ENCODE measurements around the gene STOM.

Gene STOM

DNA sequence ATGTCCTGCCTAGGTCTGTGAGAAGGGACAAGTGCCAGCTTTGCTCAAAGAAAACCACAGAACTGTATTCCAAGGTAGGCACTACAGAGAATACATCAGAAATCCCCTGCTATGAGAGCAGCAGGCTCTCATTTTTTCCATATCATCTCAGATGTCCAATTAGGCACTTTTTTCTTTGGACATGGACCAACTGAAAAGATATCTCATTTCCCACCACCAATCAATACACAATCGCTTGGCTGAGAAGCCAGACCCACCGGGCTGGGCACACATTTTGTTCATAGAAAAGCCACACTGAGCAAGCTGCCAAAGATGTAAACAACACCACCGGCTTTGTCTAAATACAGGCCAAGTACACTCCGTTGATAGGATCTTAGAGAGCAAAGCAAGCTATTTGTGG lies 25.9 kb downstream of the STOM start:
- no peak for DNase-seq

DNA sequence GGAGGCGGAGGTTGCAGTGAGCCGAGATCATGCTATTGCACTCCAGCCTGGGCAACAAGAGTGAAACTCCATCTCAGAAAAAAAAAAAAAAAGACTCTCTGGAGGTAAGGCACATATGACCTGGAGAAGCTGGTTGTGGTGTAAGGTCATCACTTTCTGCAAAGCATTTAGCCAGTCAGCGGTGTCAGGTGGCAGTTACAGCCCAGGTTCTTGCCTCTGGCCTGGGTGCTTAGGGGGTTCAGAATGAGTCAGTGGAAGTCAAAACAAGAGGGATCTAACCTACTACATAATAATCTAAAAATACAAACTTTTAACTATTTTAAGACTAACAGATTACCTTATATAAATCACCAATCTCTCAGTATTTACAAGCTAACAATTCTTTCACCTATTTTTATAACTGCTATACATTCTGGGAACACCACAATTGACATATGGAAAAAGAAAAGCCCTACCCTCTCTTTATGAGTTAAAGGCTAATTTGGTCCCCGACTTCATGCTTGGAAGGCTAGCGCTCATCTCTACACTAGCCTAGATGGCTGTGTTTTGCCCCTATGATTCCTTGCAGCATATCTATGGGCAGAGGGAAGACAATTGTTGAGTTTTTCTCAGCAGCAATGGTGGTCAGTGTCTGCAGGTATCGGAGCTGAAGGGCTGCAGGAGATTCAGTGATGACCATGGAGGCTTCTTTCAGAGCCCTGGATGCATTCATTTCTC lies 29.2 kb downstream of the STOM start:
- DNase-seq, result no peak

DNA sequence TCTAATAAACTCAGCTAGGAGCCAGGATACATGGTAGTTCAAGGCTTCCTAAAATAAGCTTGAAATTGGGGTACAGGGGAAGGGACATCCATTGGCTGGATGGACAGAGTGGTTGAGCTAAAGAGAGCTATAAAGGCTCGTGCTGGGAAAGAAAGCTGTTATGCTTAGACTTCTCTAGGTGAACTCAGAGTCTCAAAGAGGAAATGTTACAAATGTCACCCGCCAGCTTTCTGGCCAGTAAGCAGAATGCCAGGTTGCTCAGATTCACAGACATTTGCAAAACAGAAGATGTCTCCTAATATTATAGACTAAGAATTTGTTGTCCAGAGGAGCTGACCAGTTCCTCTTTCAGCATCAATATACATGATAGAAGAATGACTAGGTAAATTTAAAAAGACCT lies 30.6 kb downstream of the STOM start:
- DNase-seq, result no peak

DNA sequence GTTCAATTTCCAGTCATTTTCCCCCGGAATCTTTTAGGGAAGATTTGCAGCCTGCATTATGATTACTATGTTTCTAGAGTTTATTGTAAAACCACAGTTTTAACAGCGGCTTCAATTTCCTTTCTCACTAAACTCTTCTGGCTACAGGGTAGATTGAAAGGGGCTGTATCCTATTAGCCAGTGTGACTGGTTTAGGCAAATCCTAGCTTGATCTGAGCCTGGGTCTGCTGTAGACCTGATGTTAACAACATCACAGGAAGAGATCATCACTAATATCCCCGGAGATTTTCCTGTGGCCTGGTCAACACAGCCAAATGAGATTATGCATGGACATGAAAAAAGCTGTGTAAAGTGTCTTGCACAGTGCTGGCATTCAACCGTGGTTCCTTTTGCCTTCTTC lies 33.4 kb downstream of the STOM start:
- DNase-seq, result no peak

DNA sequence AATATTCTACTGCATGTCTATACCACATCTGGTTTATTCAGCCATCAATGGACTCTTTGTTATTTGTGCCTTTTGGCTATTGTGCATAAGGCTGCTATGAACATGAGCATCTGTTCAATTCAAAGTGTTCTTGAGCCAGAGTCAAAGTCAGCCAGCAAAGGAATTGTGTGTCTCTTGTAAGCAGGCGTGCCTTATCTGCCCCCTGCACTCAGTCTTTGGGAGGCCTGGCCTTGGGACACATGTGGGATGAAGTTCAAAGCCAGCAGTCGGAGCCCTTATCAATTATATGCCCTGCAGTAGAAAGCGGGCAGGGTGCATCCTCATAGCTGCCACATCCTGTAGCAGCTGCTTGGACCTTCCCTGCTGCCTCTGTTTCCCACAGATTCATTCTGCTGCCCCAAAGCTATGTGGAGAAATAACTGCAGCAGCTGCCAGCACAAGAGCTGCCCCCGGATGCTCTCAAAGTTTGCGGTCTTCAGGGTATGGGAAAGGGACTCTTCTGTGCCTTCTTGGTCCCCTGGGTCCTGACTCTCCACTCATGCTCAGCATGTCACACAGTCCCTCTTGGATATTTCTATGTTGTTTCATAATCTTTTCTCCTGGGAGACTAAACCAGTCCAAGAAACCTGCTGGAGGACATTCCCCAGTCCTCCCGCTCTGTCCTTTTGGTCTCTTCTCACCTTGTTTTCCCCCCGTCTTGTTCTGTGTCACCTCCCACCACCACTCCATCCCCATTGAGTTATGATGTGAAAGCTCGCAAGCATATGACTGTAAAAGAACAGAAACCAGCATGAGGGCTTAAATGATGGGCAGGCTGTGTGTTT lies 35.9 kb downstream of the STOM start:
- no peak for DNase-seq

DNA sequence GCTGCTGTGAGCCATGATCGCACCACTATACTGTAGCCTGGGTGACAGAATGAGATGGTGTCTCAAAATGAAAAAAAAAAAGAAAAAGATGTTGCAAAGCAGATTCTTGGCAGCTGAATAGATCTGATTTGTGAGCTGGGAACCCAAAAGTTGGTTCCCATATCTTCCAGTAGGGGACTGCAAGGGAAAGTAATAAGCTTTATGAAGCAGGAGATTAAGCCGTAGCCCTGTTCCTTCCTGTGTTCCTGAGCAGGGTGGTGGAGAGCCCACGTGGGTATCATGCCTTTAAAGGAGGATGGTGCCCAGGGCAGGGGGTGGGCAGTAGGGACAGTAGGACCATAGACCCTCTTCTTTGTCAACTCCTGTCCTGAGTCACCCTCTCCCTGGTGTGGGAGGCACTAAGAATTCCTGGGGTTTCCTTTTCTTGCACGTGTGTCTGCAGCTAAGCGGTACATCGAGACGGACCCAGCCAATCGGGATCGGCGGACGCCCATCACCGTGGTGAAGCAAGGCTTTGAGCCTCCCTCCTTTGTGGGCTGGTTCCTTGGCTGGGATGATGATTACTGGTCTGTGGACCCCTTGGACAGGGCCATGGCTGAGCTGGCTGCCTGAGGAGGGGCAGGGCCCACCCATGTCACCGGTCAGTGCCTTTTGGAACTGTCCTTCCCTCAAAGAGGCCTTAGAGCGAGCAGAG lies 37.9 kb downstream of the STOM start:
- DNase-seq, result no peak

DNA sequence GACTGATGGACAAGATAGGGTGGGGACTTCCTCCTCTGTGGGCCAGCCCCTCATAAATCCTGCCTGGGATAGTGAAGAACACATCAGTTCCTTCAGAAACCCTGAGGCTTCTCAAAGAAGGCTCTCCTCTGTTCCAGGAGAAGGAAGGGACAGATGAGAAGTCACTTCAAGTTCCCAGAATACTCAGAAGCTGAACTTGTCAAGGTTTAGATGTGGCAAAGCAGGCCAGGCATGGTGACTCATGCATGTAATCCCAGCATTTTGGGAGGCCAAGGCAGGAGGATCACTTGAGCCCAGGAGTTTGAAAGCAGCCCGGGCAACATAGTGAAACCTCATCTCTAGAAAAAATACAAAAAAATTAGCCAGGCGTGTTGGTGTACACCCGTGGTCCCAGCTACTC lies 38.5 kb downstream of the STOM start:
- no peak for DNase-seq

DNA sequence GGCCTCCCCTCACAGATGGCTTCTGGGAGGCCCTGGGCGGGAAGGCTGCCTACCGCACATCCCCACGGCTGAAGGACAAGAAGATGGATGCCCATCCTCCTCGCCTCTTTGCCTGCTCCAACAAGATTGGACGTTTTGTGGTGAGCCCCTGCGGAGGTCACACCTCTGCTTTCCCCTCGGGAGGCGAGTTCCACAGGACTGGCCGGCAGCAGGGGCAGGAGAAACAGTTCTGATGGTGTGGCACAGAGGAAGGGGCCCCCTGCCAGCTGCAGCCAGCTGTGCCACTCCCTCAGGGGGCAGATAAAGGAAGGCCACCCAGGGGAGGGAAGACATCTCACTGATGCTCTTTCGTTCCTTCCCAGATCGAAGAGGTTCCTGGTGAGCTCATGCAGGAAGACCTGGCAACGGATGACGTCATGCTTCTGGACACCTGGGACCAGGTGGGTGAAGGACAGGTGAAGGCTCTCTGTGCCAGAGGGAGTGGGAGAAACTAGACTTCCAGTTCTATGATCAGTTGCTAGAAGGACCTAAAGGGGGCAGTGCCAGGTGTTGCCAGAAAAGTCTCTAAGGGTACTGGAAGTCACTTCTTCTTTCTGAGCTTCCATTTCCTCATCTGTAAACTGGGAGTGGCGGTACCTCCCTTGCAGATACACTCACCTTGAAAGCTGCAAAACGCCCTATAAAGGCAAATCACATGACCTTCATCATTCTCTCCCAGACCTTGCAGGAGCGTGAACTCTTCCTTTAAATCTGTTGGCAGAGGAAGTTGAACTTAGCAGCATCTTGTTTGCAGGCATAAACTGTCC lies 41.0 kb downstream of the STOM start:
- no peak for DNase-seq

DNA sequence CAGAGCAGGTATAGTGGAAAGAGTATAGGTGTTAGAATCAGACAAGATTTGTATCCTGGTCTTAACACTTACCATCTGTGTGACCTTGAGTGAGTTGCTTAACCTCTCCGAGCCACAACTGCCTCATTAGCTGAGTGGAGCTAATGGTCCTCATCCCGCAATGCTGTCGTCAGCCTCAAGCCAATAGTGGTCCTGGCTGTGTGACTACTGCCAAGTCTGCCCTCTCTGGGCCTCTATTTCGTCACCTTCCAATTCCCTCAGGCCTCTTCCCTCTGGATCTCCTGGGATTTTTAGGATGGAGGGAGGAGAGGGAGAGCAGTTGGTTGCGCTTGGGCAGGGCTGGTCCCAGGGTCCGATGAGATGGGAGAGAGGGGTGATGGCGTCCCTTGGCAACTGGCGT lies 41.6 kb downstream of the STOM start:
- DNase-seq, result no peak

DNA sequence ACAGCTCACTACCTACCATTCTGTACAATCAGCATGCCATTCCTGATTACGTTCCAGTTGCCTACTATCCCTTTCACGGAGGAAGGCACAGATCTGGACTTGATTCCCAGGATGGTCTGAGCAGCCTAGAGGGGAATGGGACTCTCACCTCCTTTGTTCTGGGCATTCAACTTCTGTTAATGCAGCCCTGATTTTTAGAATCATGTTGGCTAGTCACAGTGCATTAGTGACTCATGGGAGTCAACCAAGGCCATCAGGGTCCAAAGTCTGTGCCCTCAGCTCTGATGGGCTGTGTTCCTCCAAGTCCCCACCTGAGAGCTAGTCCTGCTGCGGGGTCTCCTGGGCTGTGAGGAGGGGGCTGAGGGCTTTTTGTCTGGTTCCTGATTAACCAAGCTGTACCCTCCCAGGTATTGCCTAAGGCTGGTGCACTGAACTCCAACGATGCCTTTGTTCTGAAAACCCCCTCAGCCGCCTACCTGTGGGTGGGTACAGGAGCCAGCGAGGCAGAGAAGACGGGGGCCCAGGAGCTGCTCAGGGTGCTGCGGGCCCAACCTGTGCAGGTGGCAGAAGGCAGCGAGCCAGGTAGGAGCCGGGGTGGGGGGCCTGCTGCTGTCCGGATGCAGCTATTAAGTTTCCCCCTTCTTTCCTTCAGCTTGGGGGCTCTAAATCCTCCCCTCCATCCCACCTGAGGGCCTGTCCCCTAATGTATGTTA lies 43.0 kb downstream of the STOM start:
- DNase-seq, result no peak

DNA sequence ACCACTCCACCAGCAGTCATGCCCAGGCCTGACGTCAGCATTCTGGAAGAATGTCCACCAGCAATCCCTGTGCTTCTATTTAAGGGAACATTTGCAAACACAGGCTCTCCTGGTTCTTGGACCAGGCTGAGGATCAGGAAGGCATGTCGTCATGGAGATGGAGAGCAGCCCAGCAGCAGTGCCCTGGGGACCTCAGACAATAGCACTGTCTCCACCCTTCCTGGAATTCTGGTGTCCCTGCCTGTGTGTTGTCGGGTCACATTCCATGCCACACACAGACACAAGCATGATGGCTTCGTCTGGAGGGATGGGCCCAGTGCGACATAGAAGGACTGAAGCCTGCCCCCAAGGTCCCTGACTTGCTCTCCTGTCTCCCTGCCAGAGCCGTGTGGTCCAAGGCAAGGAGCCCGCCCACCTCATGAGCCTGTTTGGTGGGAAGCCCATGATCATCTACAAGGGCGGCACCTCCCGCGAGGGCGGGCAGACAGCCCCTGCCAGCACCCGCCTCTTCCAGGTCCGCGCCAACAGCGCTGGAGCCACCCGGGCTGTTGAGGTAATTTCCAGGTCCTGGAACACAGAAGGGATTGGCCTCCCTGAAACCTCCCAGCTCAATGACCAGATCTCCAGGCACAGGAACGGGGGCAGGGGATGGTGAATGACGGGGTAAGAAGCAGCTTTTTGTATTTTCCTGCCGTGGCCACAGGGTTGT lies 43.8 kb downstream of the STOM start:
- no peak for DNase-seq

DNA sequence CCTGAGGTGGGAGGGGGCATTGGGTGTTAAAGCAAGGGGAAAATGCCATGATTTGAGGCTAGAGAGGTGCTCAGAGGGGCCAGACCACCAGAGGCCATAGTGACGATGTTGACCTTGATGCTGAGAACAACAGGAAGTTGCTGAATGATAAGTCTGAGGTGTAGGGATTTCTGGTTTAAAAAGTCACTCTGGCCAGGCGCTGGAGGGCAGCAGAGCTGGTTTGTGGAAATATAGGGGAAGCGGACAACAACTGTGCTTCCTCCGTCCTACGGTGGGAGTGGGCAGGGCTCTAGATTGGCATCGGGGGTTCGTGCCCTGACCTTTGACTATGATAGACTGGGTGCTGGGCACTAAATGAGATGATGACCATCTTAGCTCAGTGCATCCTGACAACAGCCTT lies 44.7 kb downstream of the STOM start:
- no peak for DNase-seq

DNA sequence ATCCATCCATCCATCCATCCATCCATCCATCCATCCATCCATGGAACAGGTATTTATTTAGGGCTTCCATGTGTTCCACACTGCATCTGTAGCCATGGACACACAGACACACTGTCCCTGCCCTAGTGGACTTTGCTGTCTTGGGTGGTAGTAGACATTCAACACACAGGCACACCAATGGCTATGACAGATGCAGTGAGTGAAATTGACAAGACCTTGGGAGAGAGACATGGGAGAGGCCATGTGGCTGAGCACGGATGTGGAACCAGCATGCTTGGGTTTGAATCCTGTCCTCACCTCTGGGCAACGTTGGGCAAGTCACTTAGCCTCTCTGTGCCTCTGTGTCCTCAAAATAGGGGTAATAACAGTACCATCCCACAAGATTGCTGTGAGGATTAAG lies 45.3 kb downstream of the STOM start:
- no peak for DNase-seq

DNA sequence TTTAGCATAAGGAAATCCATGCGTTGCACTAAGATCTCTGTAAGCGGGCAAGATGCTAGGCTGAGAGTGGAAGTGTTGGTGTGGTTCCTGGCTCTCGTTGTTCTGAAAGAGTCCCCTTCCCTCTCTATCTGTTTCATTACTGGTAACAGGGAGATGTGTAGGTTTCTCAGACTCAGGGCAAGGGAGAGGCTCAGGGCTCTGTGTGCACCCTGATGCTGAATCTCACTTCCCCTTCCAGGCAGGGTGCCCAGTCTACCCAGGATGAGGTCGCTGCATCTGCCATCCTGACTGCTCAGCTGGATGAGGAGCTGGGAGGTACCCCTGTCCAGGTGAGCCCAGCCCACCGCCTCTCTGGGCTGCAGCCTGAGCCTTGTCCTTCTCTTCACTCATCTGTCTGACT lies 45.7 kb downstream of the STOM start:
- DNase-seq, result no peak

DNA sequence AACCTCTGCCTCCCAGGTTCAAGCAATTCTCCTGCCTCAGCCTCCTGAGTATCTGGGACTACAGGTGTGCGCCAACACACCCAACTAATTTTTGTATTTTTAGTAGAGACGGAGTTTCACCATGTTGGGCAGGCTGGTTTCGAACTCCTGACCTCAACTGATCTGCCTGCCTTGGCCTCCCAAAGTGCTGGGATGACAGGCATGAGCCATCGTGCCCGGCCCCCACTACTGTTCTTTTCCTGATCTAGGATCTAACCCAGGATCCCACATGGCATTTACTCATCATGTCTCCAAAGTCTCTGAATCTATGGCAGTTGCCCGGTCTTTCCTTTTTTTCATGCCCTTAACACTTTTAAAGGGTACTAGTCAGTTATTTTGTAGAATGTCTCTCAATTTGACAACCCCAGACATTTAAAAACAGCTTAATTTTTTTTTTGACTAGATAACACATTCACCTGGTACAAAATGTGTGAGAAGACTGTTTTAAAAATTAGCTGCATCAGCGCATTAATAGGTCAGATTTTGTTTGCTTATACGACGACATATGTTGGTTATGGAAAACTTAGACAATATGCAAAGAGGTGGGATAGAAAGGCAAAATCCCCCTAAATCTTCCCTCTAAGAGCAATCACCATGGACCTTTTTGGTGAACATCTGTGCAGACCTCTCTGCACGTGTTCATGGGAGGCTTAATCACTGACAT lies 46.5 kb downstream of the STOM start:
- no peak for DNase-seq

DNA sequence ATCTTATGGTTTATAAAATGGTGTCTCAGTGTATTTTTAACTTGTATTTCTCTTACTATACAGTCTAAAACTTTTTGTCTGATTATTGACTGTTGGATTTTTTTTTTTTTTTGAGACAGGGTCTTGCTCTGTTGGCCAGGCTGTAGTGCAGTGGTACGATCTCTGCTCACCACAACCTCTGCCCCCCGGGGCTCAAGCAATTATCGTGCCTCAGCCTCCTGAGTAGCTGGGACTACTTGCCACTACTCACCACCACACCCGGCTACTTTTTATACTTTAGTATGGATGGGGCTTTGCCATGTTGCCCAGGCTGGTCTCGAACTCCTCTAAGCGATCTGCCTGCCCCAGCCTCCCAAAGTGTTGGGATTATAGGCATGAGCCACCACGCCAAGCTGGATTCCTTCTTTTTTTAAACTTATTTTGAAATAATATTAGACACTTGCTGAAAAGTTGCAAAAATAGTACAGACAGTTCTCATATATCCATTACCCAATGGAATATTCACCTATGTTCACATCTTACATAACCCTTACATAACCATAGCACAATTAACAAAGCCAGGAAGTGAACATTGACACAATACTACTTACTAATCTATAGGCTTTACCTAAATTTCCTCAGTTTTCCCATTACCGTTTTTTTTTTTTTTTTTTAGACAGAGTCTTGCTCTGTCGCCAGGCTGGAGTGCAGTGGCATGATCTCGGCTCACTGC lies 47.2 kb downstream of the STOM start:
- DNase-seq, result no peak

DNA sequence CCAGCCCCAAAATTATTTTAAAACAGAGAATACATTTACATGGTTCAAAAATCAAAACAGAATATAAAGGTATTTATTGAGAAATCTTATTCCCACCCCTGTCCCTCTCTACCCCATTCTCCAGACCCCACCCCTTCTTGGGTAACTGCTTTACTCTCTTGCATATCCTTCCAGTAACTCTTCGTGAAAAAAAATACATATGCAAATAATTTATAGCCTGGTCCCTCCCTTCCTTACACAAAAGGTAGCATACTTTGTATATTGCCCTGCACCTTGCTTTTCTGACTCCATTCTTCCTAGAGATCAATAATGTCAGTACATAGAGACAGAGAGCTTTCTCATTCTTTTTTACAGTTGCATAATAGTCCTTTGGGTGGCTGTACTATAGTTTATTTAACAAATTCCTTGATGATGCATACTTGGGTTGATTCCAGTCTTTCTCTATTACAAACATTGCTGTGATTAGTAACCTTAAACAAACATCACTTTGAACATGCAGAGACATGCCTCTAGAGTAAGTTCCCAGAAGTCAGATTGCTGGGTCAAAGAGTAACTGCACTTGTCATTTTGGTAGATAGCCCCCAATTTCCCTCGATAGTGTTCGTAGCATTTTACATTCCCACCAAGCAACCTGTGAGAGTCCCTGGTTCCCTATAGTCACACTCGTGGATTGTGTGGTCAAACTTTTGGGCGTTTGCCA lies 47.9 kb downstream of the STOM start:
- no peak for DNase-seq

DNA sequence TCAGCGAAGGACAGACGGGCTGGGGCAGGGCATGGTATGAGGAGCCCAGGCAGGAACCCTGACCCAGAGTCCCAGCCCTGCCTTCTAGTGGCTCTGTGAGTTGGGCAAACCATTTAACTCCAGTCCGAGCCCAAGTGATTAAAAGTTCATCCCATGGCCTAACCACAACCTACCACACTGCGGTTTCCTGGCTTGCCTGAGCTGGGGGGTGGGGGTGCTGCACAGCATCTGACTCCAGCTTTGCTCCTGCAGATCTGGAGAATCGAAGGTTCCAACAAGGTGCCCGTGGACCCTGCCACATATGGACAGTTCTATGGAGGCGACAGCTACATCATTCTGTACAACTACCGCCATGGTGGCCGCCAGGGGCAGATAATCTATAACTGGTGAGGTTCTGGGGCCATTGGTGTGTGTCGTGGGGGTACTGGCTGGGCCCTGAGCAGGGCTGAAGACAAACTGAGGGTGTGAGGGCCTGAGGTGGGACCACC lies 49.0 kb downstream of the STOM start:
- DNase-seq, result no peak

DNA sequence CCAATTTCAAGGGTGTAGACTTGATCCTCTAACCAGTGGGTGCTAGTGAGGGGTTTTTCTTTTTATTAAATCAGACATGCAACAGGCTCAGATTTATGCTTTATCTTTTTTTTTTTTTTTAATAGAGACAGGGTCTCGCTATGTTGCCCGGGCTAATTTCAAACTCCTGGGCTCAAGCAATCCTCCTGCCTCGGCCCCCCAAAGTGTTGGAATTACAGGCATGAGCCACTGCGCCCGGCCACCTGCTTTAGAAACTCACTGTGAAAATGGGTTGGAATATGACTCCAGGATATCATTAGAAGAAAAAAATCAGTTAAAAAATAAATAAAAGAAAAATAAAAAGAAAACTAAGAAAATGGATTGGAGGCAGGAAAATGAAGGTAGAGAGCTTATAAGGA lies 50.7 kb downstream of the STOM start:
- DNase-seq, result no peak
